CD4-positive, alpha-beta T cell treated with Interleukin-10 for 1 hour (primary cell): ENCODE data around the gene CEP78.
A peak's percentile ranks its signal among the peaks of the same experiment; 100 is the strongest.
"Not testable (repeated sequence)": the region's sequence is repeated elsewhere in the genome, so short reads cannot be mapped to it uniquely, and the experiment has no call there.

Source experiments
- DNase-seq: peaks from one replicate; pipeline ENCODE4 v3.0.0-alpha.2; 2020

The CEP78 gene

GRCh38 chr9:78235762-78236550 lies at the start of gene CEP78:
CEP78 (plus strand) TSS chr9:78236075; CDS start chr9:78236351, 276 bp downstream.
- DNase-seq: peak; percentile 88

- DNase-seq: no peak
These were observed 48.0 kb upstream of the CEP78 start for GRCh38 chr9:78187763-78188484.

GRCh38 chr9:78188594-78188993 lies 47.3 kb upstream of the CEP78 start:
- DNase-seq: no peak

- DNase-seq: no peak
These were observed 46.9 kb upstream of the CEP78 start for GRCh38 chr9:78189001-78189400.

GRCh38 chr9:78189461-78189860 lies 46.4 kb upstream of the CEP78 start:
- no peak for DNase-seq

- no peak for DNase-seq
These were observed 43.9 kb upstream of the CEP78 start for GRCh38 chr9:78191931-78192330.

- no peak for DNase-seq
These were observed 39.6 kb upstream of the CEP78 start for GRCh38 chr9:78196258-78196657.

GRCh38 chr9:78201158-78201777 lies 34.6 kb upstream of the CEP78 start:
- DNase-seq: peak; percentile 68

- no peak for DNase-seq
These were observed 28.6 kb upstream of the CEP78 start for GRCh38 chr9:78207319-78207718.

GRCh38 chr9:78207901-78208300 lies 28.0 kb upstream of the CEP78 start:
- DNase-seq: no peak

- DNase-seq: no peak
These were observed 26.7 kb upstream of the CEP78 start for GRCh38 chr9:78209127-78209526.

GRCh38 chr9:78210841-78211301 lies 25.0 kb upstream of the CEP78 start:
- DNase-seq: peak; percentile 48

GRCh38 chr9:78212868-78213267 lies 23.0 kb upstream of the CEP78 start:
- no peak for DNase-seq

- DNase-seq: peak; percentile 55
These were observed 22.2 kb upstream of the CEP78 start for GRCh38 chr9:78213712-78214111.

- DNase-seq: no peak
These were observed 21.4 kb upstream of the CEP78 start for GRCh38 chr9:78214492-78214891.

GRCh38 chr9:78215706-78216105 lies 20.2 kb upstream of the CEP78 start:
- no peak for DNase-seq

- no peak for DNase-seq
These were observed 17.0 kb upstream of the CEP78 start for GRCh38 chr9:78218890-78219289.

- DNase-seq: no peak
These were observed 14.4 kb upstream of the CEP78 start for GRCh38 chr9:78221425-78221824.

GRCh38 chr9:78221841-78222240 lies 14.0 kb upstream of the CEP78 start:
- not testable (repeated sequence) for DNase-seq

- DNase-seq: no peak
These were observed 5.1 kb upstream of the CEP78 start for GRCh38 chr9:78230761-78231160.

GRCh38 chr9:78232471-78232870 lies 3.4 kb upstream of the CEP78 start:
- DNase-seq: not testable (repeated sequence)

GRCh38 chr9:78234810-78235209 lies 1.1 kb upstream of the CEP78 start:
- no peak for DNase-seq

- DNase-seq: no peak
These were observed 566 bp upstream of the CEP78 start for GRCh38 chr9:78235256-78235761.

GRCh38 chr9:78236551-78236910 lies 656 bp downstream of the CEP78 start:
- DNase-seq: no peak
